ENCODE results near the gene DTNBP1.
"Not testable (repeated sequence)": the region's sequence is repeated elsewhere in the genome, so short reads cannot be mapped to it uniquely, and the experiment has no call there.

The DTNBP1 gene

DNA sequence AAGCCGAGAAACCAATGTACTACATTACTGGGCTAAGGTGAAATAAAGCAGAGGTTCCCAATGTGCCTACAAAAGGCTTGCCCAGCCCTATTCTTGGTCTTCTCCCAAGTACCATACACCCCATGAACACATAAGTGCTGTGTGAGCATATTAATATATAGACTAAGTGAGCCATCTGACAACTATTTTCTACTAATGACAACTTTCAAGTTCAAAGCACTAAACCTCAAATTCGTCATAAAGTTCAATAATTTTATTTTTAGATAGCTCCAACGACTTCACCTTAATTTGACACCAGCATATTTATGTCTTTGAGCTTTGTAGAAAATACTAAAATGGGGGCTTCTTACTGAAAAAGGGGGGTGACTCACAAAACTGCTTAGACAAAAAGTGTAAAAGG is 6.7 kb downstream of the DTNBP1 start:
- H2AK5ac ChIP-seq (ENCODE audit: low read length) = no peak overlapping the region
- DNase-seq = no peak
- H3K56ac ChIP-seq (ENCODE audit: low read length) = no peak overlapping the region
- H3K27ac ChIP-seq (ENCODE audit: low read depth, low read length) = no peak overlapping the region
- no peak overlapping the region for H3K4me2 ChIP-seq (ENCODE audit: low read length)
- no peak overlapping the region for H4K5ac ChIP-seq (ENCODE audit: low read length)
- no peak overlapping the region for H3K23ac ChIP-seq (ENCODE audit: low read length)
- no peaks in the 10 kb centered on the region for H3K79me1 ChIP-seq (ENCODE audit: low read length)
- H4K8ac ChIP-seq (ENCODE audit: low read depth, low read length) = no peak overlapping the region
- H3K4me3 ChIP-seq (ENCODE audit: low read length) = no peak overlapping the region
- no peak overlapping the region for H2BK5ac ChIP-seq (ENCODE audit: low read length)
- no peak overlapping the region for H3K18ac ChIP-seq (ENCODE audit: low read length)
- WGBS (ENCODE audit: extremely low coverage, insufficient coverage, low lambda C conversion rate) = no CpG with 5 or more reads among the region's 3 CpGs
- no peak overlapping the region for H2BK15ac ChIP-seq (replicated peaks; ENCODE audit: low read depth)
- H3K4ac ChIP-seq (ENCODE audit: low read depth, low read length) = no peak overlapping the region
- H3K4me1 ChIP-seq (ENCODE audit: control insufficient read depth, low read depth, low read length) = no peaks in the 10 kb centered on the region
- H3K79me2 ChIP-seq (ENCODE audit: control insufficient read depth, insufficient read depth, low read length) = no peaks in the 10 kb centered on the region
- H3K9ac ChIP-seq (ENCODE audit: low read length) = no peak overlapping the region
- H3K27me3 ChIP-seq (ENCODE audit: insufficient read depth, low read length, poor library complexity) = no peaks in the 10 kb centered on the region
- H3K36me3 ChIP-seq (ENCODE audit: control insufficient read depth, insufficient read depth, low read length) = no peaks in the 10 kb centered on the region
- no peak overlapping the region for H2BK120ac ChIP-seq (ENCODE audit: low read depth, low read length)

DNA sequence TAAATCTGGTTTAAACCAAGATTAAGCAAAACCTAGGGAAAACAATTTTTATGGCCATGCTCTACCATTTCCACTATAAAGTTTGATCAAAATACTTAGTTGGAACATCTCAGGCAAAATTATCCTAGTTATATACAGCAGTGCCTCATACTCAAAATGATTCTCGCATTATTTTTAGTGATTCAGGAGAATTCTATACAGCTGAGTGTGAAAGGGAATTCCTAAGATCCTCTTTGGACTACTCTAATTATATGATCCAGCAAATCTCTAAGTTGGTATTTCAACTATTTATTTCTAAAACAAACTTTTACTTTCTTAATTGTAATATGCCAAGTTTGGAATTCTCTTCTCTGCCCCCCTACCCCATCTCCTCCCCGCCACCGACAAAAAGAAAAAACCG is 8.6 kb downstream of the DTNBP1 start:
- Histone ChIP-seq H3K27ac (ENCODE audit: low read depth, low read length) (no peak overlapping the region), H3K4me1 (ENCODE audit: control insufficient read depth, low read depth, low read length) (no peaks in the 10 kb centered on the region), H2BK120ac (ENCODE audit: low read depth, low read length) (no peak overlapping the region), H3K9ac (ENCODE audit: low read length) (no peak overlapping the region), H3K4me2 (ENCODE audit: low read length) (no peak overlapping the region), H2BK15ac (replicated peaks; ENCODE audit: low read depth) (no peak overlapping the region), H3K23ac (ENCODE audit: low read length) (no peak overlapping the region), H3K4ac (ENCODE audit: low read depth, low read length) (no peak overlapping the region), H3K79me2 (ENCODE audit: control insufficient read depth, insufficient read depth, low read length) (no peaks in the 10 kb centered on the region), H3K36me3 (ENCODE audit: control insufficient read depth, insufficient read depth, low read length) (no peaks in the 10 kb centered on the region), H3K27me3 (ENCODE audit: insufficient read depth, low read length, poor library complexity) (no peaks in the 10 kb centered on the region), H3K79me1 (ENCODE audit: low read length) (no peaks in the 10 kb centered on the region), H4K8ac (ENCODE audit: low read depth, low read length) (no peak overlapping the region), H2BK5ac (ENCODE audit: low read length) (no peak overlapping the region), H3K4me3 (ENCODE audit: low read length) (no peak overlapping the region), H2AK5ac (ENCODE audit: low read length) (no peak overlapping the region), H4K5ac (ENCODE audit: low read length) (no peak overlapping the region), H3K56ac (ENCODE audit: low read length) (no peak overlapping the region), H3K18ac (ENCODE audit: low read length) (no peak overlapping the region)
- no CpG with 5 or more reads among the region's 4 CpGs for WGBS (ENCODE audit: extremely low coverage, insufficient coverage, low lambda C conversion rate)
- no peak for DNase-seq

DNA sequence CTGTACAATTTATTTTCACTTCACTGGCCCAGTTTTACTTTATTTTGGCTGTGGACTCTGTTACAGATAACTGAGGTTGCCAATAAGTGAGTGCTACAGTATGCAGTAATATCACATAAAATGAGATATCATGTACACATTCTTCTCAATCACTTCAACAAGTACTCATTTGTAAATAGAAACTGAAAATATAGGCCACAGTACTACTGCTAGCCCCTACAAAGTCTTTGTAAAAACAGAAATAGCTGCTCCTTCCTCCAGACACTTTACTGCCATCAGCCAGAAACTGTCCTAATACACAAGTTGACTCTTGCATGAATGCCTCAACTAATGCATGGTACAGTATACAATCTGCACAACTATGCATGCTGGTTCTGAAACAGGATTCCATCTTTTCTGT is 9.2 kb downstream of the DTNBP1 start:
- no peak overlapping the region for H3K9ac ChIP-seq (ENCODE audit: low read length)
- DNase-seq = no peak
- H3K4me2 ChIP-seq (ENCODE audit: low read length) = no peak overlapping the region

DNA sequence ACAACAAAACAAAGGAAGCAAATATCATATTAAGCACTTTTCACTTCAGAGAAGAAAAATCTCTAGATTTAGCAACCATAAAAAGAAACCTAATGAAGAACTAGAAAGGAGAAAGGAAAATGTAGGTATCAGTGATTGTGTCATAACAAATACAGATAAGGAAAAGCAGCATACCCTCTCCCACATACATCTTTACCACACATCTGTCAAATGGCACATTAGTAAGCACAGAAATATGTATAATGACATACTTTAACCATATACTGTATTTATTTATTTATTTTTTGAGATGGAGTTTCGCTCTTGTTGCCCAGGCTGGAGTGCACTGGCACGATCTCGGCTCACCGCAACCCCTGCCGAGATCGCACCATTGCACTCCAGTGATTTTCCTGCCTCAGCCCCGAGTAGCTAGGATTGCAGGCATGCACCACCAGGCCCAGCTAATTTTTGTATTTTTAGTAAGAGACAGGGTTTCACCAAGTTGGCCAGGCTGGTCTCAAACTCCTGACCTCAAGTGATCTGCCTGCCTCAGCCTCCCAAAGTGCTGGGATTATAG is 12.7 kb downstream of the DTNBP1 start:
- not testable (repeated sequence) for H3K4me2 ChIP-seq (ENCODE audit: low read length); H3K9ac ChIP-seq (ENCODE audit: low read length); H4K8ac ChIP-seq (ENCODE audit: low read depth, low read length); H3K27me3 ChIP-seq (ENCODE audit: insufficient read depth, low read length, poor library complexity); H3K18ac ChIP-seq (ENCODE audit: low read length); H2BK15ac ChIP-seq (replicated peaks; ENCODE audit: low read depth); H3K56ac ChIP-seq (ENCODE audit: low read length); H3K4me3 ChIP-seq (ENCODE audit: low read length); H3K4ac ChIP-seq (ENCODE audit: low read depth, low read length); H3K27ac ChIP-seq (ENCODE audit: low read depth, low read length); H3K23ac ChIP-seq (ENCODE audit: low read length); H2BK120ac ChIP-seq (ENCODE audit: low read depth, low read length); H4K5ac ChIP-seq (ENCODE audit: low read length); H3K4me1 ChIP-seq (ENCODE audit: control insufficient read depth, low read depth, low read length); H3K79me2 ChIP-seq (ENCODE audit: control insufficient read depth, insufficient read depth, low read length); DNase-seq; H3K36me3 ChIP-seq (ENCODE audit: control insufficient read depth, insufficient read depth, low read length); H3K79me1 ChIP-seq (ENCODE audit: low read length); H2BK5ac ChIP-seq (ENCODE audit: low read length); H2AK5ac ChIP-seq (ENCODE audit: low read length)
- WGBS (ENCODE audit: extremely low coverage, insufficient coverage, low lambda C conversion rate) = no CpG with 5 or more reads among the region's 7 CpGs

More for the DNA sequence above, 9.2 kb downstream of the DTNBP1 start:
- H3K27me3 ChIP-seq (ENCODE audit: insufficient read depth, low read length, poor library complexity) = no peaks in the 10 kb centered on the region
- H2BK15ac ChIP-seq (replicated peaks; ENCODE audit: low read depth) = no peak overlapping the region
- no peaks in the 10 kb centered on the region for H3K36me3 ChIP-seq (ENCODE audit: control insufficient read depth, insufficient read depth, low read length)
- no peak overlapping the region for H3K23ac ChIP-seq (ENCODE audit: low read length)
- H2BK5ac ChIP-seq (ENCODE audit: low read length) = no peak overlapping the region
- no peak overlapping the region for H2BK120ac ChIP-seq (ENCODE audit: low read depth, low read length)
- H4K5ac ChIP-seq (ENCODE audit: low read length) = no peak overlapping the region
- H3K18ac ChIP-seq (ENCODE audit: low read length) = no peak overlapping the region
- H3K27ac ChIP-seq (ENCODE audit: low read depth, low read length) = no peak overlapping the region
- H3K79me2 ChIP-seq (ENCODE audit: control insufficient read depth, insufficient read depth, low read length) = no peaks in the 10 kb centered on the region
- H3K4ac ChIP-seq (ENCODE audit: low read depth, low read length) = no peak overlapping the region
- H3K79me1 ChIP-seq (ENCODE audit: low read length) = no peaks in the 10 kb centered on the region
- no peaks in the 10 kb centered on the region for H3K4me1 ChIP-seq (ENCODE audit: control insufficient read depth, low read depth, low read length)
- H4K8ac ChIP-seq (ENCODE audit: low read depth, low read length) = no peak overlapping the region
- no peak overlapping the region for H2AK5ac ChIP-seq (ENCODE audit: low read length)
- H3K56ac ChIP-seq (ENCODE audit: low read length) = no peak overlapping the region
- no peak overlapping the region for H3K4me3 ChIP-seq (ENCODE audit: low read length)

DNA sequence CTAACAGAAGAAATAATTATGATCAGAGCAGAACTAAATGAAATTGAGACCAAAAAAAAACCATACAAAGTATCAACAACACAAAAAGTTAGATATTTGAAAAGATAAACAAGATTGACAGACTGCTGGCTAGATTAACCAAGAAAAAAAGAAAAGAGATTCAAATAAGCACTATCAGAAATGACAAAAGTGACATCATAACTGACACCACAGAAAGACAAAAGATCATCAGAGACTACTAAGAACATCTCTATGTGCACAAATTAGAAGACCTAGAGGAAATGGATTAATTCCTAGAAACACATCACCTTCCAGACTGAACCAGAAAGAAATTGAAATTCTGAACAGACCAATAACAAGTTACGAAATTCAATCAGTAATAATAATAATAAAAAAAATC is 17.9 kb downstream of the DTNBP1 start:
- Histone ChIP-seq H4K8ac (ENCODE audit: low read depth, low read length) (no peak overlapping the region), H3K36me3 (ENCODE audit: control insufficient read depth, insufficient read depth, low read length) (no peaks in the 10 kb centered on the region), H3K23ac (ENCODE audit: low read length) (no peak overlapping the region), H2BK120ac (ENCODE audit: low read depth, low read length) (no peak overlapping the region), H2BK5ac (ENCODE audit: low read length) (no peak overlapping the region), H3K9ac (ENCODE audit: low read length) (no peak overlapping the region), H3K79me1 (ENCODE audit: low read length) (no peaks in the 10 kb centered on the region), H2BK15ac (replicated peaks; ENCODE audit: low read depth) (no peak overlapping the region), H3K4me3 (ENCODE audit: low read length) (no peak overlapping the region), H4K5ac (ENCODE audit: low read length) (no peak overlapping the region), H3K27ac (ENCODE audit: low read depth, low read length) (no peak overlapping the region), H3K18ac (ENCODE audit: low read length) (no peak overlapping the region), H3K4me2 (ENCODE audit: low read length) (no peak overlapping the region), H3K56ac (ENCODE audit: low read length) (no peak overlapping the region), H2AK5ac (ENCODE audit: low read length) (no peak overlapping the region), H3K4ac (ENCODE audit: low read depth, low read length) (no peak overlapping the region), H3K27me3 (ENCODE audit: insufficient read depth, low read length, poor library complexity) (no peaks in the 10 kb centered on the region), H3K79me2 (ENCODE audit: control insufficient read depth, insufficient read depth, low read length) (no peaks in the 10 kb centered on the region), H3K4me1 (ENCODE audit: control insufficient read depth, low read depth, low read length) (no peaks in the 10 kb centered on the region)
- WGBS (ENCODE audit: extremely low coverage, insufficient coverage, low lambda C conversion rate) = no CpG with 5 or more reads among the region's 1 CpG
- no peak for DNase-seq

DNA sequence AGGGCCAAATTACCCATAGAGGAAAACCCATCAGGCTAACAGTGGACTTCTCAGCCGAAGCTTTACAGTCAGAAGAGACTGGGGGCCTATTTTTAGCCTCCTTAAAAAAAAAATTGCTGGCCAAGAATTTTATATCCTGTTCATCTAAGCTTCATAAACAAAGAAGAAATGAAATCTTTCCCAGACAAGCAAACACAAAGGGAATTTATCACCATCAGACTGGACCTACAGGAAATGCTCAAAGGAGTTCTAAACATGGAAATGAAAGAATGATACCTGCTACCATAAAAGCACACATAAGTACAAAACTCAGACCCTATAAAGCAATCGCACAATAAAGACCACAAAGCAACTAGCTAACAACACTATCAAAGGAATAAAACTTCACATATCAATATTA is 19.3 kb downstream of the DTNBP1 start:
- no peak overlapping the region for H3K27ac ChIP-seq (ENCODE audit: low read depth, low read length)
- WGBS (ENCODE audit: extremely low coverage, insufficient coverage, low lambda C conversion rate) = no CpG with 5 or more reads among the region's 2 CpGs

More for the DNA sequence above, 19.3 kb downstream of the DTNBP1 start:
- Histone ChIP-seq H4K8ac (ENCODE audit: low read depth, low read length) (no peak overlapping the region), H3K79me2 (ENCODE audit: control insufficient read depth, insufficient read depth, low read length) (no peaks in the 10 kb centered on the region), H3K4me3 (ENCODE audit: low read length) (no peak overlapping the region), H3K4ac (ENCODE audit: low read depth, low read length) (no peak overlapping the region), H3K23ac (ENCODE audit: low read length) (no peak overlapping the region), H2BK5ac (ENCODE audit: low read length) (no peak overlapping the region), H3K9ac (ENCODE audit: low read length) (no peak overlapping the region), H3K79me1 (ENCODE audit: low read length) (no peaks in the 10 kb centered on the region), H2AK5ac (ENCODE audit: low read length) (no peak overlapping the region), H3K18ac (ENCODE audit: low read length) (no peak overlapping the region), H3K56ac (ENCODE audit: low read length) (no peak overlapping the region), H3K4me2 (ENCODE audit: low read length) (no peak overlapping the region), H3K4me1 (ENCODE audit: control insufficient read depth, low read depth, low read length) (no peaks in the 10 kb centered on the region), H4K5ac (ENCODE audit: low read length) (no peak overlapping the region), H2BK15ac (replicated peaks; ENCODE audit: low read depth) (no peak overlapping the region), H3K36me3 (ENCODE audit: control insufficient read depth, insufficient read depth, low read length) (no peaks in the 10 kb centered on the region), H2BK120ac (ENCODE audit: low read depth, low read length) (no peak overlapping the region), H3K27me3 (ENCODE audit: insufficient read depth, low read length, poor library complexity) (no peaks in the 10 kb centered on the region)
- DNase-seq = no peak

Data from mesendoderm (in vitro differentiated cells).